KG1 (cell line): Measurements from ENCODE around the gene PFDN6.
"Not testable (repeated sequence)": the region's sequence is repeated elsewhere in the genome, so short reads cannot be mapped to it uniquely, and the experiment has no call there.

Experiments used
- DNase-seq: peaks from one replicate; lab custom pipeline; 2025; lab: John Stamatoyannopoulos, UW

PFDN6 gene

GRCh38 chr6:33288921-33289783, at the start of gene PFDN6, which contains the start of gene WDR46:
Gene PFDN6 (plus strand): TSS chr6:33289601. CDS start chr6:33289857, 256 bp downstream.
Gene WDR46 (minus strand): TSS chr6:33289239. CDS start chr6:33289170, 69 bp downstream.
- peak; percentile 93 for DNase-seq

- DNase-seq: no peak
Measured at GRCh38 chr6:33241968-33242367, 47.4 kb upstream of the PFDN6 start.

DNA sequence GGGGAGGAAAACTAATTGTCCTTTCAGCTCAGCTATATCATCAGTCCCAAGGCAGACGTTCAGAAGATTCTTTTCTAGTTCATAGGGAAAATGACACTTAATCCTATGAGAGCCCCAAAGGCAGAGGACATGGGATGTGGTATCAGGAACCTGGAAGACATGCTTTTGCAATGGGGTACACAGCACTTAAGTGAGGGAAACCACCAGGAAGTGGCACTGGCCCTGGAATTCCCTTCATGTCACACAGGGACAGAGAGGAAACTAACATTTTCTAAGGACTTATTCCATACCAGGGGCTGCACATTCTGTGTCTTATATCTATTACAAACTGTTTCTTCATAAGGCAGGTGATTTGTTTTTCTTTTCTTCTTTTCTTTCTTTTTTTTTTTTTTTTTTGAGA, 45.9 kb upstream of the PFDN6 start:
- no peak for DNase-seq

- DNase-seq: peak; percentile 76
Measured at GRCh38 chr6:33247977-33248642, 41.3 kb upstream of the PFDN6 start.

GRCh38 chr6:33248643-33248931, 40.8 kb upstream of the PFDN6 start:
- peak; percentile 76 for DNase-seq

DNA sequence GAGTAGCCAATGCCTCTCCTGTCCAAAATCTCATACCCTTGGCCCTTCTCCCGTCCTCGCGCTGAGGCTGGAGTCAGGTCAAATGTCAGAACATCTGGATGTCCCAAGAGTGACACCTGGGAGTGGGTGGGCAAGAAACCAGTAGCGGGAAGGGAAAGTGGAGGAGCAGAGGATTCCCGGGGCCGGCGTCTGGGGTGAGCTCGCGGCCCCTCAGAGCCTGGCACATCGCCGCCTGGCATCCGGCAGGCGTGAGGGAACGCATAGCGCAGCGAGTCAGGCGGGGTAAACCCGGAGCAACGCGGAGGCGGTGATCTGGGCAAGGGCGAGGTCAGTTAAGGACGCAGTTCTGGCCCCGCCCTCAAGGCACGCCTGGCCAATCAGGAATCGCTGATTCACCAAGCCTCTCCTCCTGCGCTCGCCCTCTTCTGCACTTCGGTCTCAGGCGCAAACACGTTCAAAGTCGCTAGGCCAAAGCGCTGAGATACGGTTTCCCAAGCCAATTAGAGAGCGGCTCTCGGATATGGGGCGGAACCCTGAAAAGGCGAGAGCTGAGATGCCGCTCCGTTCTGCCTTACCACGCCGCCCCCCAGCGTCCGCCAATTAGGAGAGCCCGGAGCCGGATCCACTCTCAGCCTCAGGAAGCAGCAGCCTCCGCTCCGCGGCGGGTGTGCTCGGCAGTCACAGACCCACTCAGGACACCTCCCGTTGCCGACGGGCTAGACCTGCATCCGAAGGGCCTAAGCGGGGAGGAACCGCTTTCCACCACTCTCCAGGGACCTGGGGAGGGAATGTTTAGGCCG, 40.3 kb upstream of the PFDN6 start:
- peak; percentile 99 for DNase-seq

DNA sequence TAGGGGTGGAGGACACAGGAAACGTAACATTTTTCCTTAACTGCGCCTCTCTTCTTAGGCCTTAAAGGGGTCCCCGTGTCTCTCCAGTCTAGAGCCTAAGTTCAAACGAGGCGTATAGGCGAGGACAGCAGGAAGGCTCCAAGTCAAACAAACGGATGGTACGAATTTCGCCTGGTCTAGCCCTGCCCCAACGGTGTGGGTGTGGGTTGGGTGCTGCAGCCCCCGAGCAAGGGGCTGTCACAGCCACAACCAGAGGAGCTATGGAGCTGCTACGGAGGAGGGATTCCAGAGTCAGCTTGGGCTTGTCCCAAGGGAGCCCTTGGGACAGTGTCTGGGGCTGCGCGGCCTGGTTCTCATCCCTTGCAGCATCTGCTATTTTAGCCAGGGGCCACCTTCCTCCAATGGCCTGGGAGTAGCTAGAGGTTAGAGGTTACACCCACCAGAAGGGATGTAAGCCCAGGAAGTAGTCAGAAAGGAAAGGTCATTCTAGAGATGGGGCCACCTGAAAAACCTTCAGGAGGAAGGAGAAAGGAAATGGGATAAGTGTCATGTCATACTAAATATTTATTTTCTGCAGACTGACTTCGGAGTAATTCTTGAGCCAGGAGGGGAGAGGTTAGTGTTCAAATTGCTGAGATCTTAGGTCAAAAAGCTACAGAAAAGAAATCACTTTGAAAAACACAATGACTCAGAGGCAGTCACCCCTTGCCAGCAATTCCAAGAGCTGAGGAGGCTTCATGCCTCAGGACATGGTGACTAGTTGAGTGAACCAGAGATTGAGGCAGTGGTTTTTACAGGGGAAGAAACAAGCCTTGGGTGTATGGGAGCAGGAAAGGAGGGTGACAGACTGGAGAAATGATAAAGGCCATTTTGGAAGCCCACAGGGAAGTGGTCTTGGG, 39.4 kb upstream of the PFDN6 start:
- DNase-seq: no peak

DNA sequence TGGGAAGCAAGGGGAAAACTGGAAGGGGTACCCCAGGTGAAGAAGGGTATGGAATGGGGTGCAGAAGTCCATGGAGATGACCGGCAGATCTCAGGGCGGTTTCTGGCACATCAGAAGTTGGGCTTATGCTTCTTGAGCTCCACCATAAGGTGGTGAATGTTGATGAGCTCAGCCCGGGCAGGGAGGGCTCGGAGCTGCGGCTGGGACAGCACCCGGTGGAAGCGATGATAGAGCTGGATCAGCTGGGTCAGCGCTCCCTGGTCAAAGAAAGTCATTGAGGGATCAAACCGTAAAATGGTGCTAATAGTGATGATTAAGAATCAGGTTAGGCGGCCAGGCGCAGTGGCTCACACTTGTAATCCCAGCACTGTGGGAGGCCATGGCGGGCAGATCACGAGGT, 38.7 kb upstream of the PFDN6 start:
- no peak for DNase-seq

GRCh38 chr6:33251395-33252012, 37.9 kb upstream of the PFDN6 start:
- no peak for DNase-seq

DNA sequence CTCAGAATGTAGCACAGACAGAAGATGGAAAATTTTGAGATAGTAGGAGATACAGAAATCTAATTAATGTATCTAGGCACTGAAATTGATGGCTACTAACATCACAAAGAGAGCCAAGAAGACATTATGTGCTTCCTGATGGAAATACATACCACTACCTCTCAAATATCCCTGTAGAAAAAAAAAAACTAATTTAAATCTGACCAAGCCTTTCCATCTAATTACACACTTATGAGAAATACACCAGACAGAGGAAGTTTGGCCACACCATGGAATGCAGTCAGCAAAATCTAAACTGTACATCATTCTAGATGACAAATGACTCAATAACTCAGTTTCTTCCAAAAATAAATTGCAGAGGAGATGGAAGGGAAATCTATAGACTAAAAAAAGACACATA, 36.6 kb upstream of the PFDN6 start:
- no peak for DNase-seq

DNA sequence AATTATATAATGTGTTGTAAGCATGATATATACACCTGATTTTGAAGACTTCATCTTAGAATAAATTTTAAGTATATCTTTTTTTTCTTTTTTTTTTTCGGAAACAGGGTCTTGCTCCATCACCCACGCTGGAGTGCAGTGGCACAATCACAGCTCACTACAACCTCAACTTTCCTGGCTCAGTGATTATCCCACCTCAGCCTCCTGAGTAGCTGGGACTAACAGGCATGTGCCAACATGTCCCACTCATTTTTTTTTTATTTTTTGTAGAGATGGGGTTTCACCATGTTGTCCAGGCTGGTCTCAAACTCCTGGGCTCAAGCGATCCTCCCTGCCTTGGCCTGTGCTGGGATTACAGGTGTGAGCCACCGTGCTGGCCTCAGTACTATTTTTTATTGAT, 34.8 kb upstream of the PFDN6 start:
- no peak for DNase-seq

GRCh38 chr6:33259032-33259431, 30.4 kb upstream of the PFDN6 start:
- no peak for DNase-seq

GRCh38 chr6:33262490-33262889, 26.9 kb upstream of the PFDN6 start:
- DNase-seq: not testable (repeated sequence)

GRCh38 chr6:33264015-33264414, 25.4 kb upstream of the PFDN6 start:
- no peak for DNase-seq

DNA sequence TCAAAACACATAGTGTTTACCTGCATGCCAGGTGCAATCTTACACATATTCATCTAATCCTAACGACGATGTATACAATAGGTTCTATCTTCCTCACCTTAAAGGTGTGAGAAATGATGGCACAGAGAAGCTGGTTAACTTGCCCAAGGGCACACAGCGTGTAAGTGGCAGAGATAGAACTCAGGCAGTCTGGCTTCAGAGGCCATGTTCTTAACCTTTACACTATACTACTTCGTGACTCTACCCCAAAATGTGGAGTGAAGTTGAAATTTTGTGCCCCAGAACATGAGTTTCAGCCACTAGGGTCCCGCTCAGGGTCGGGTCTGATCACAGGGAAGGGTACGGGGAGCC, 18.3 kb upstream of the PFDN6 start:
- peak; percentile 80 for DNase-seq

DNA sequence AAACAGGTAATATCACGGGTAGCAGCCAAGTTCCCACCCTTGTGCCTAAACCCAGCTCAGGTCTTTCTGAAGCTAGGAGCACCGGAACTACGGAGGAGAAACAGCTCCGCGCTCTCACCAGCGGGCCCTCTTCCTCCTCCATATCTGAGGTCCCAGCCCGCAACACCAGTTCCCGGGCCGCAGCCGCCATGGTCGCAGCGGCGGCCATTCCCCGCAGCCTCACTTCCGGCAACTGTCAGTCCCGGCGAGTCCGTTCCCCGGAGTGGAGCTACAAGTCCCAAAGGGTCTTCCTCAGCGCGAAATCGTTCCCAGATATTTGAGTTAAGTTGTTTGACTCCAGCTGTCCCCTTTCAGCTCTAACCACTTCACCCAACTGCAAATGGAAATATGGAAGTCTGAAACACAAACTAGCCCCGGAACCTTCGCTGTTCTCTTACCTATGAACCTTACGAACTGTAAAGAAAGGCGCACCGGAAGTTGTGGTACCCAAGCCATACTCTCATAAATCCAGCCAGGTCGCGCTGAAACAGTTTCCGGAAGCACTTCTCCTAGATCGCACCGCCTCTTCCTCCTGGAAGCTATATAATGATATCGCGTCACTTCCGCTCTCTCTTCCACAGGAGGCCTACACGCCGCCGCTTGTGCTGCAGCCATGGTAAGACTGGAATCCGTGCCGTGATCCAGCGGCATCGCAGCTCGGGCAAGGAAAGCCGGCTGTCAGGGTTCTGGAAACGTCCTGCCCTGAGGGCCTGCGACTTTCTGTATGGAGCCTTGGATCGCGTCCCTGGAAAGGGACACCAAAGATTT, 17.7 kb upstream of the PFDN6 start, which contains the start of the genes RPS18 and VPS52:
Gene RPS18 (plus strand): TSS at position 608 of the 807 bp plus-strand sequence. CDS start 45 bp downstream, at position 653.
Gene VPS52 (minus strand): TSS at position 409 of the 807 bp plus-strand sequence. CDS start 201 bp downstream, at position 208.
- DNase-seq: peak; percentile 97

GRCh38 chr6:33272275-33273128, 16.9 kb upstream of the PFDN6 start:
- no peak for DNase-seq

DNA sequence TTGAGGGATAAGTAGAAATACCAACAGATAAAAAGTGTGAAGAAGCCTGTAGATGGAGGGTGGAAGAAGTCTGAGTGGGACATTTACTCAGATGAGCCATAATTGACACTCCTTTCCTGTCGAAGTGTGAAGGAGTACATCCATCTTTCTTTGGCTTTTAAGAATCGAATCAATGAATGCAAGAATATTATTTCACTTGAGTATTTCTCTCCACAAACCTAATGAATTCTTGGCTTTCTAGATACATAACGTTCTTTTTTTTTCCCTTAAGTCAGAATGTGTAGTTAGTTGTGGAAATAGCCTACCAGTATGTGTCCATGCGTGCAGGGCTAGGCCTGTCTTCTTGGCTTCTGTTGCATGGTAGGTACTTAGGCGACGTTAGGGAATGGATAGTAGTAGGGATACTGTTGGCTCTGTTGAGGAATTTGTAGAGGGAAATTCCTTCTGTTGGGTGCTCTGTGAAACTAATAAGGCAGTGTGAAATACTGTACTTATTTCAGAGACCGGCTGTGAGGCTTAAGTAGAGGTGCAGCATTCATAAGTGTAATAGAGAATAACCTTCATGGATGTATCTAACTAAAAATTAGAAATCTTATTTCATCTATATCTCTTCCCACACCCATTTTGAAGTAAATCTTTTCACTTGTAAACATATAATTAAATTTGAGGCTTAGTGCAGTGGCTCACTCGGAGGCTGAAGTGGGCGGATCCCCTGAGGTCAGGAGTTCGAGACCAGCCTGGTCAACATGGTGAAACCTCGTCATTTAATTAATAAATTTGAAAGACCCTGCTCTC, 16.1 kb upstream of the PFDN6 start:
- DNase-seq: no peak
